Fibroblast of lung (primary cell): ENCODE data around the gene SERPINB2. TPM values are rescaled to one million over a fixed set of nuclear protein-coding genes. Genes with fewer than 3 reads are reported as not detected.

Experiments
- DNase-seq, 2 donors: peaks; one replicate each; pipeline versions ENCODE4 v3.0.0 to v3.0.0-alpha.2; 2010; ENCODE audit warnings: low read depth in 2 of 2
- H2AFZ ChIP-seq: 2 replicates; pipeline ENCODE4 v1.5.1; 2012; ENCODE audit warnings: low read length, control low read depth, inconsistent platforms
- H3K27ac ChIP-seq: 2 replicates; pipeline ENCODE4 v1.5.1; 2011; ENCODE audit warnings: low read length, control low read depth; ENCODE audit not compliant: insufficient read depth
- H3K27me3 ChIP-seq: 2 replicates; pipeline ENCODE4 v1.5.1; 2011; ENCODE audit warnings: mild to moderate bottlenecking, low read length; ENCODE audit not compliant: control insufficient read depth, insufficient read depth
- H3K36me3 ChIP-seq: 2 replicates; pipeline ENCODE4 v1.5.1; 2011; ENCODE audit warnings: low read length; ENCODE audit not compliant: control insufficient read depth, insufficient read depth
- H3K4me1 ChIP-seq: 2 replicates; pipeline ENCODE4 v1.5.1; 2011; ENCODE audit warnings: low read length; ENCODE audit not compliant: control insufficient read depth, insufficient read depth; ENCODE audit errors: extremely low read depth
- H3K4me2 ChIP-seq: 2 replicates; pipeline ENCODE4 v1.5.1; 2011; ENCODE audit warnings: low read length, control low read depth; ENCODE audit not compliant: insufficient read depth; ENCODE audit errors: extremely low read depth
- H3K4me3 ChIP-seq, 4 experiments: fragments of 200-600 bp in 1 of 4; sonication (generic) in 1 of 4; replicated peaks in 1 of 4; 2 replicates each; pipeline ENCODE4 v1.5.1; 2011 to 2016; ENCODE audit warnings: low read length in 4 of 4, low read depth in 3 of 4, mild to moderate bottlenecking in 3 of 4, control low read depth in 2 of 4, inconsistent platforms in 1 of 4, mixed read lengths in 1 of 4; ENCODE audit not compliant: insufficient read depth in 1 of 4; ENCODE audit errors: control extremely low read depth in 1 of 4
- H3K79me2 ChIP-seq: 2 replicates; pipeline ENCODE4 v1.5.1; 2012; ENCODE audit warnings: mild to moderate bottlenecking, low read length, inconsistent platforms; ENCODE audit not compliant: control insufficient read depth, insufficient read depth
- H3K9ac ChIP-seq: 2 replicates; pipeline ENCODE4 v1.5.1; 2011; ENCODE audit warnings: mild to moderate bottlenecking, low read length, control low read depth; ENCODE audit not compliant: insufficient read depth
- H3K9me3 ChIP-seq: 2 replicates; pipeline ENCODE4 v1.5.1; 2012; ENCODE audit warnings: low read depth, low read length; ENCODE audit not compliant: control insufficient read depth, insufficient read depth
- H4K20me1 ChIP-seq: 2 replicates; pipeline ENCODE4 v1.5.1; 2011; ENCODE audit warnings: low read length; ENCODE audit not compliant: control insufficient read depth, insufficient read depth; ENCODE audit errors: extremely low read depth
- EZH2 ChIP-seq: IDR thresholded peaks from 2 replicates; pipeline ENCODE4 v1.5.1; 2012; ENCODE audit warnings: low read length, control low read depth, mild to moderate bottlenecking; ENCODE audit errors: missing control alignments
- polyA plus RNA-seq, 2 donors: library from polyadenylated mRNA; depleted of rRNA in 1 of 2; stranded (reverse) in 1 of 2; unstranded in 1 of 2; fragments of >200 nt; gene quantifications; 2 replicates each; pipeline ENCODE4 v1.2.1, GENCODE V29; 2011 to 2012; ENCODE audit warnings: missing spikeins in 1 of 2
- total RNA-seq: library from RNA; depleted of rRNA; stranded (reverse); fragments of >200 nt; gene quantifications from 2 replicates; pipeline ENCODE4 v1.2.1, GENCODE V29; 2014
- TF ChIP-seq, protein P1 (sequence below), 2 donors: IDR thresholded peaks in 1 of 2; conservative IDR thresholded peaks in 1 of 2; 1 replicate in 1 of 2; 2 replicates in 1 of 2; pipeline ENCODE4 v1.5.1; 2011 to 2012; ENCODE audit warnings: low read length in 2 of 2, control low read depth in 1 of 2, inconsistent platforms in 1 of 2, low read depth in 1 of 2, mild to moderate bottlenecking in 1 of 2

Gene SERPINB2
- total and polyA plus RNA-seq, 2 donors (not counting 1 experiment from before 2014, with no cell fraction given): 12.1 to 25.0 TPM

DNA sequence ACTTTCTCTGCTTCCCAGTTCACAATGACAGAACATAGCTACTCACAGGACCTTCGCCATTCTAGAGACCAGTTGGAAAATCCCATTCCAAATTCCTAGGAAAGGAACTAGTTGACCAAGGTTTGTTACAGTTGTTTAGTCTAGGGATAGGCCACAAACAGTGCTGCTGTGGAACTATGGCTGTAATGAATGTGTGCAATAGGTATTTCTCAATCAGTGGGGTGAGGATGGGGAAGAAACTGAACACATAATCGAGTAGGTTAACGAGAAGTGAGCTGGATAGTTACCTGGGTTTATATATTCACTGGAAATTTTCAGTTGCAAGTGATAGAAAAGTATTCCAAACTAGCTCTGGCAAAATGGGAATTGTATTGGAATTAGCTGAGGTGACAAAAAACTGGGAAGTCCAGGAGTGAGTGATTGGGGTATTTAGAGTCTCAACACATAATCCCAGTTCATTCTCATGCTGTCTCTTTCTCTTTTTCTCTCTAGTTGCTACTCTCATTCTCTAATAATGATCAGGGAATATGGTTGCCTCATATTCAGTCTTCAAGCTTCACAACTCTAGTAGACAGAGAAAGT is 43.4 kb downstream of the SERPINB2 start:
- no peak overlapping the region for H2AFZ ChIP-seq
- no peaks in the 10 kb centered on the region for H3K27me3 ChIP-seq
- H3K9me3 ChIP-seq: no peaks in the 10 kb centered on the region
- H3K79me2 ChIP-seq: no peaks in the 10 kb centered on the region
- no peak overlapping the region for H3K27ac ChIP-seq
- DNase-seq: no peak
- H4K20me1 ChIP-seq: no peaks in the 10 kb centered on the region
- H3K9ac ChIP-seq: no peak overlapping the region
- H3K36me3 ChIP-seq: no peaks in the 10 kb centered on the region
- H3K4me2 ChIP-seq: no peak overlapping the region
- no peak for TF ChIP-seq EZH2
- TF ChIP-seq, protein P1, sequence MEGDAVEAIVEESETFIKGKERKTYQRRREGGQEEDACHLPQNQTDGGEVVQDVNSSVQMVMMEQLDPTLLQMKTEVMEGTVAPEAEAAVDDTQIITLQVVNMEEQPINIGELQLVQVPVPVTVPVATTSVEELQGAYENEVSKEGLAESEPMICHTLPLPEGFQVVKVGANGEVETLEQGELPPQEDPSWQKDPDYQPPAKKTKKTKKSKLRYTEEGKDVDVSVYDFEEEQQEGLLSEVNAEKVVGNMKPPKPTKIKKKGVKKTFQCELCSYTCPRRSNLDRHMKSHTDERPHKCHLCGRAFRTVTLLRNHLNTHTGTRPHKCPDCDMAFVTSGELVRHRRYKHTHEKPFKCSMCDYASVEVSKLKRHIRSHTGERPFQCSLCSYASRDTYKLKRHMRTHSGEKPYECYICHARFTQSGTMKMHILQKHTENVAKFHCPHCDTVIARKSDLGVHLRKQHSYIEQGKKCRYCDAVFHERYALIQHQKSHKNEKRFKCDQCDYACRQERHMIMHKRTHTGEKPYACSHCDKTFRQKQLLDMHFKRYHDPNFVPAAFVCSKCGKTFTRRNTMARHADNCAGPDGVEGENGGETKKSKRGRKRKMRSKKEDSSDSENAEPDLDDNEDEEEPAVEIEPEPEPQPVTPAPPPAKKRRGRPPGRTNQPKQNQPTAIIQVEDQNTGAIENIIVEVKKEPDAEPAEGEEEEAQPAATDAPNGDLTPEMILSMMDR (conservative IDR thresholded peaks at IDR 0.05 in 1 of 2, IDR thresholded peaks at IDR 0.05 in 1 of 2; ENCODE audit: low read depth in 1 of 2, low read length in 2 of 2): no peak
- no peak overlapping the region for H3K4me3 ChIP-seq
- no peaks in the 10 kb centered on the region for H3K4me1 ChIP-seq

DNA sequence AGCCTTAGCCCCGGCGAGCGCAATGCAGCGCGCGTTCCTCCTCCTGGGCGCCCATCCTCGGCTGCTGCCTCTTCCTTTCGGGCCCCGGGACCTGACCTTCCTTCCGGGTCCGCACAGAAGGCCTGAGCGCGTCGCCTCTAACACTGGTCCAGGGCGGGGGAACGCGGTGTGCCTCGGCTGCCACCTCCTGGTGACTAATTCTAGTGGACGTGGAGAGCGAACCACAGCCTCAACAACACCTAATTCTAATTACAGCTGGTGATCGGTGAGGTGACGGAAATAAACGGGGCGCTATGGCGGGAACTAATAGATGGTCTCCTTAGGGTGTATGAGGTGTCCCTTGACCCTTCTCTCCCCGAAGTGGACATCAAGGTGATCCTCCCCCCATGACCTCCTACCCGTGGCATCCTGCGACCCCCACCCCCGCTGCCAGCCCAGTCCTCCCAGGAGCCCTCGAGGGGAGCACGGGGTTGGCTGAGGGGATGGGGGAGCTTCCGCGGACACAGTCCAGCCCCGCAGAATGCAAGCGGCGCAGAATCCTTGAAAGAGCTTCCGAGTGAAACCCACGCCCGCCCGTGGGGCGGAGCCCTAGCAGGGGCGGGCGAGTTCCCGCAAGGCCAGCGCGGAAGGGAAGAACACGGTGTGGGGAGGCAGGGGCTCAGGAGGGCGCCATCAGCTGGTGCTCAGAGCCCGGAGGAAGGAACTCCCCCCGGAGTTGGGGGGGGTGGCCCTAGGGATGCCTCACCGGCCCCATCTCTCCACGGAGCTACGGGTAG is 48.8 kb downstream of the SERPINB2 start:
- H3K4me1 ChIP-seq: no peaks in the 10 kb centered on the region
- no peak for TF ChIP-seq EZH2
- TF ChIP-seq, protein P1 (conservative IDR thresholded peaks at IDR 0.05 in 1 of 2, IDR thresholded peaks at IDR 0.05 in 1 of 2; ENCODE audit: low read depth in 1 of 2, low read length in 2 of 2): peak; percentile 54 to 68
- peak; percentile 54 to 69 for DNase-seq
- no peaks in the 10 kb centered on the region for H3K79me2 ChIP-seq
- peak overlapping the region; percentile 87 for H2AFZ ChIP-seq
- no peak overlapping the region for H3K27ac ChIP-seq
- H3K9ac ChIP-seq: peak overlapping the region; percentile 17
- no peaks in the 10 kb centered on the region for H3K9me3 ChIP-seq
- H3K27me3 ChIP-seq: peaks cover 3% of the 10 kb centered on the region
- no peaks in the 10 kb centered on the region for H3K36me3 ChIP-seq
- H4K20me1 ChIP-seq: no peaks in the 10 kb centered on the region
- peak overlapping the region; percentile 58 to 78 (median 68) for H3K4me3 ChIP-seq
- peak overlapping the region; percentile 65 for H3K4me2 ChIP-seq

DNA sequence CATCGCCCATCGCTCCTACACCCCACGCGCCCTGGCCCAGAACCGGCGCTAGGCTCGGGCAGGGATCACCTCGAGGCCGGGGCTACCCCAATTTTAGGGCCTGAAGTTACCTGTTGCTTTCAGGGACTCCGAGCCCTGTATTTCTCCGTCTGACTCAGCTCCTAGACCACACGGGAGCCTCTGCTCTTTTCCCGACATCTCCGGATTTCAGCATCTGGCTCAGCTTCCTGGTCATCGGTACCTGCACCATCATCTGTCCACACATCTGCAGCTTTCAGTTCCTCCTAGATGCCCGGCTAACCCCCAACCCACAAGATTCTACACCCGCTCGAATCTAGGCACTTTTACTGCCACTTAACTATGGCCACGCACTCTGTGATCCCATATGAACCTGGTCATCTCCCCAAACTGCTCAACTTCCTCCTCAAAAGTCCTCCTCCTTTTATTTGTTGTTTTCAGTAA is 49.5 kb downstream of the SERPINB2 start:
- no peak for DNase-seq
- H3K36me3 ChIP-seq: no peaks in the 10 kb centered on the region
- no peak overlapping the region for H3K27ac ChIP-seq
- peak overlapping the region; percentile 87 for H2AFZ ChIP-seq
- H3K4me2 ChIP-seq: peak overlapping the region; percentile 65
- H3K9me3 ChIP-seq: no peaks in the 10 kb centered on the region
- TF ChIP-seq, protein P1 (conservative IDR thresholded peaks at IDR 0.05 in 1 of 2, IDR thresholded peaks at IDR 0.05 in 1 of 2; ENCODE audit: low read depth in 1 of 2, low read length in 2 of 2): no peak
- no peak for TF ChIP-seq EZH2
- no peak overlapping the region for H3K9ac ChIP-seq
- peak overlapping the region; percentile 58 to 78 (median 68) for H3K4me3 ChIP-seq
- H4K20me1 ChIP-seq: no peaks in the 10 kb centered on the region
- no peaks in the 10 kb centered on the region for H3K4me1 ChIP-seq
- no peaks in the 10 kb centered on the region for H3K79me2 ChIP-seq
- H3K27me3 ChIP-seq: peaks cover 3% of the 10 kb centered on the region
